RPMI8226 (cell line): ENCODE data around the gene CDYL.
"Not testable (repeated sequence)": the region's sequence is repeated elsewhere in the genome, so short reads cannot be mapped to it uniquely, and the experiment has no call there.

ENCODE experiments used
- DNase-seq: peaks from one replicate; pipeline ENCODE4 v3.0.0-alpha.2; 2015

CDYL gene

DNA sequence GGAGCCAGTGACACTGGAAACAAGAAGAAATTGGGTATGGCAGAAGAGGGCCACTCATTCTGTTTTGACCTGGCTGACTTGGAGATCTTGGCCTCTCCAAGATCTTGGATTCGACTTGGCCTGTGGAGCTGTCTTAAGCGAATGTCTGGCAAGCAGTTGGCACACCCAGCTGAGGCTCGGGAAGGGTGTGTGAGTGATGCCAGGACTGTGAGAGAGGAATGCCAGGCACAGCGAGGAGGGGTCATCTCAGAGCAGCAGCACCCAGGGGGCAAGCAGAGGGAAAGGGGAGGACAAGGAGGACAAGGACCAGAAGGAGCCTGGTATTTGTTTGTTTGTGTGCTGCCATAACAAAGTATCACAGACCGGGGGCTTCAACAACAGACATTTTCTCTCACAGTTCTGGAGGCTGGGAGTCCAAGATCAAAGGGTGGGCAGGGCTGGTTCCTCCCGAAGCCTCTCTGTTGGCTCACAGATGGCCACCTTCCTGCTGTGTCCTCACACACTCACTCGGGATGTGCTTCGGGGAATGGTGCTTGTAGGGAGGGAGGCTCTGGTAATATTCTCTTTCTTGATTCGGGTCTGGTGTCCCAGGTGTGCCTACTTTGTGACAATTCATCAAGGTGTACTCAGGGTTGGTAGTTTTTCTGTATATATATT, 194.7 kb downstream of the CDYL start:
- no peak for DNase-seq

DNA sequence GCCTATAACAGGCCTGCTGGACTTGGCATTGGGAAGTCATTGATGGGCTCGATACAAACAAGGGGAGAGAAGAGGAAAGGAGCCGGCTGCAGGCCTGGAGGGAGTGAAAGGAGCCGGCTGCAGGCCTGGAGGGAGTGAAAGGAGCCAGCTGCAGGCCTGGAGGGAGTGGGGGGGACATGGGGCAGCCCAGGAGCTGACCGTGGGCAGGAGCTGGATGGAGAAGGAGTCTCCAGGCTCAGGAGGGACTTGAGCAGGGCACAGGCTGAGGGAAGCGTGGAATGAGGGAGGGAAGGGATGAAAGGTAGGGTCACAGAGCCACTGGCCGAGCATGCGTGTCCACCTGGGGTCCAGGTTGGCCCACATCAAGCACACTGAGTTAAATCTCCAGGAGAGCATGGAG, 195.6 kb downstream of the CDYL start:
- no peak for DNase-seq

DNA sequence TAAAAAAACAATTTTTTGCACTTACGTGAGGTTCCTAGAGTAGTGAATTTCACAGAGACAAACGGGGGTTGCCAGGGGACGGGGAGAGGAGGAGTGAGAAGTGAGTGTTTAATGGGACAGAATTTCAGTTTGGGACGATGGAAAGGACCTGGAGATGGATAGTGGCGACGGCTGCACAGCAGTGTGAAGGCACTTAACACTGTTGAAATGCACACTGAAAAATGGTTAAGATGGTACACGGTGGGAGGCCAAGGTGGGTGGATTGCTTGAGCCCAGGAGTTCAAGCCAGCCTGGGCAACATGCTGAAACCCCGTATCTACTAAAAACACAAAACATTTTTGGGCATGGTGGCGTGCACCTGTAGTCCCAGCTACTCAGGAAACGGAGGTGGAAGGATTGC, 196.2 kb downstream of the CDYL start:
- no peak for DNase-seq

DNA sequence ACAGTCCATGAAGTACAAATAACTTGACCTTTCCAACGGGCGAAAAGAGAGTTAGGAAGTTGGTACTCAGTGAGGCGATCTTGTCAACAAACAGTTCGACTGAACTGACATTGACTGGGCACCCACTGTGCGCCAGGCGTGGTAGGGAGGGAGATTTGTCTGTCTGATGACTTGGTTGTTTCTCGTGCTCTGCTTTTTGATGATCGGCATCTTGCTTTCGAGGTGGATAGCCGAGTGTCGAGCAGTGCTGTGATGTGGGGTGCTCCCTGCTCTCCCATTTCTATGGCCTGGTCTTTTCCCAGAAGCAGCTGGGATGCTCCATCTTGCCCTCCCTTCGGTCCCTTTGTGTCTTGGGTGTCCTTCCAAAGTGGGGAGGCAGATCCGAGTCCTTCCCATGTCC, 197.2 kb downstream of the CDYL start:
- DNase-seq: no peak

DNA sequence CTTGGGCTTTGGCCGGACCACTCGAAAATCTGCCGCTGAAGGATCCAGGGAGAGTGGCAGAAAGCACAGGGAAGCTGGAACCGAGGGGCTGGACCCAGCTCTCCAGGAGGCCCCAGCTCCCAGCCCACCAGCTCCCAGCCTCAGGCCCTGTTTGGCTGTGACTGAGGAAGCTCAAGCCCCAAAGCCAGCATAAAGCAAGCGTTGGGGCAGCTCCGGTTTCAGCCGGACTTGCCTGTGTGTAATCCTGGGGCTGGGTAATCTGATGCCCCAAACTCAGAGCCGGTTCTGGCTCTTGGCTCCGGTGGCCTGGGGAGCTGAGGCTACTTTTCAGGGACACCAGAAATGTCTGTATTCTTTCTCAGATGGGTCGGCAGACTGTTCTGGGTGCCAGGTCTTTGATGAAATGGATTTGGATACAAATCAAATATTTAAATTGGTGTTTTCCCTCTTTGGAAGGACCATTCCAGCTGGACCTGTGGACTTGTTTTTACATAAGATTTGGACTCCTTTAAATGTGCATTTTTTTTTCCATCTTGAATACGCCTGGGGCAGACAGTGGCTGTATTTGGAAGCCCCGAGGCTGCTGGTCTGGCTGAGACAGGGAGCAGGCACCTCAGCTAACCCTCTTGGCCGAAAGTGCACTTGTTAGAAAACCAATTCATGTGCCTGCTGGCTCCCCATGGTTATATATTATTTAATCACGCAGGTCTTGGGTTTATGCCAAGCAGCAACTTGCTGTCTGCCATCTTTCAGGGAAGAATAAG, 198.0 kb downstream of the CDYL start:
- no peak for DNase-seq

DNA sequence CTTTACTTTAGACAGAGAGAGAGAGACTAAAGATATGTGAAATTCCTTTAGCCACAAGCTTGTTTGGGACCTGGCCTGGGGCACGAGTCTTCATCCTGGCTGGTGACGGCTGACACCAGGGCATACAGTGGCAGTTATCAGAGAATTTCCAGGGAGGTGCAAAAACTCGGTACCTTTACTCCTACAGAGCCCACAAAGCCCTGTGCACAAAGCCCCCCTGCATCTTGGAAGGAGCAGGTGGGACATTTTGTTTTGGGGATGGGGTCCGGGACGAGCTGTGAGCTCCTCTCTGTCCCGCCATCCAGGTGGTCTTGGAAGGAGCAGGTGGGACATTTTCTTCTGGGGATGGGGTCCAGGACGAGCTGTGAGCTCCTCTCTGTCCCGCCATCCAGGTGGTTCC, 198.8 kb downstream of the CDYL start:
- DNase-seq: no peak

DNA sequence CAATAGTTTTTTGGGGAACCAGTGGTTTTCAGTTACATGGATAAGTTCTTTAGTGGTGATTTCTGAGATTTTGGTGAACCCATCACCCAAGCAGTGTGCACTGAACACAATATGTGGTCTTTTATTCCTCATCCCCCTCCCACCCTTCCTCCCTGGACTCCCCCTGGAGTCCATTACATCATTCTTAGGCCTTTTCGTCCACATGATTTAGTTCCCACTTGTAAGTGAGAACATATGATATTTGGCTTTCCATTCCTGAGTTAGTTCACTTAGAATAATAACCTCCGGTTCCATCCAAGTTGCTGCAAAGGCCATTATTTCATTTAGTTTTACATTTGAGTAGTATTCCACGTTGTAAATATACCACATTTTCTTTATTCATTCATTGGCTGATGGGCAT, 199.3 kb downstream of the CDYL start:
- no peak for DNase-seq

DNA sequence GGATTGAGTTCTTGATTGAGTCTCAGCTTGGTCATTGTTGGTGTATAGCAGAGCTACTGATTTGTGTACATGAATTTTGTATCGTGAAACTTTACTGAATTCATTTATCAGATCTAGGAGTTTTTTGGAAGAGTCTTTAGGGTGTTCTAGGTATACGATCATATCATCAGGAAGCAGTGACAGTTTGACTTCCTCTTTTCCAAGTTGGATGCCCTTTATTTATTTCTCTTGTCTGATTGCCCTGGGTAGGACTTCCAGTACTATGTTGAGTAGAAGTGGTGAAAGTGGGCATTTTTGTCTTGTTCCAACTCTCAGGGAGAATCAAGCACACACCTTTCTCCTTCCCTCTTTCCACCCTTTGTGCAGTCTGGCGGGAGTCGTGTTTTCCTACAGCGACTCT, 201.3 kb downstream of the CDYL start:
- no peak for DNase-seq

DNA sequence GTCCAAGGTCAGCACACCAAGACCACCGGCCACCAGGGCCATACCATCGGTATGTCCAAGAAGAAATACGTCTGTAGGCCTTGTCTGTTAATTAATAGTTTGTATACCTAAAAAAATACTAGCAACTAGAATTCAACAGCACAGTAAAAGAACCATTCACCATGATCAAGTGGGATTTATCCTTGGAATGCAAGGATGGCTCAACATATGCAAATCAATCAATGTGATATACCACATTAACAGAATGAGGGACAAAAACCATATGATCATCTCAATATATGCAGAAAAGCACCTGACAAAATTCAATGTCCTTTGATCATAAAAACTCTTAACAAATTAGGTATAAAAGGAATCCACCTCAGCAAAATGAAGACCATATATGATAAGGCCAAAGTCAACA, 203.2 kb downstream of the CDYL start:
- no peak for DNase-seq

DNA sequence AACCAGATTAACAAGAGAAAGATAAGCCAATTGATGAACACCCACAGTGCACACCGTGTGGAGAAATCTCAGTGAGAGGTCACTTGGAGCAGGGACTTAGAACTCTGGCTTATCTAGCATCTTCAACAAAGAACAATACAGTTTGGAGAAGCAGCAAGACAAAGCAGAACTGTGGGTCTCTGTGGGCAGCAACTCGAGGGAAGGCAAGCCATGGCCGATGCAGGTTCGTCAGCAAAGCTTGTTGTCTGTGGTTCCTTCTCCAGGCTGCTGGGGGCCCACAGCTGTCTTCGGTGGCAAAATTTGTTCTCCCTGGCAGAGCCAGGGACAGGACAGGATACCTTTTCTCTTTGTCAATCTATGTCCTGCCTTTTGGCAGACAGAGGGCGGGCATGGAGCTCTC, 205.6 kb downstream of the CDYL start:
- no peak for DNase-seq

DNA sequence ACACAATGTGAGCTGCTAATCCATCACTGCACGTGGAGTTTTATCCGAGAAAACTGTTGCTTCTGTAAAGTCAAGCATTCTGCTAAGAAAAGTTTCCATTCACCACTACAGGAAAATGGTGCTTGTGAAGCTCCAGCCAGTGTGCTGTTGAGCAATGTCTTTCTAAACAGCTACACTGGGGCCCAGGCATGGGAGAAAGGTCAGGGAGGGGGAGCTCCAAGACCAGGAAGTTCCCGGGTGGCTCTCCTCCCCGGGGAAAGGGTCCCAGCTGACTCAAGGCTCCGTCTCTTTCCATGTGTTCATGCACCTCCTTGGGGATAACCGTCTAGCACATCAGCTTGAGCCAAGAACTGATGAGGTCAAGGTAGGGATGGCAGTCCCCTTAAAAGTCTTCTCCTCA, 207.1 kb downstream of the CDYL start:
- DNase-seq: no peak

DNA sequence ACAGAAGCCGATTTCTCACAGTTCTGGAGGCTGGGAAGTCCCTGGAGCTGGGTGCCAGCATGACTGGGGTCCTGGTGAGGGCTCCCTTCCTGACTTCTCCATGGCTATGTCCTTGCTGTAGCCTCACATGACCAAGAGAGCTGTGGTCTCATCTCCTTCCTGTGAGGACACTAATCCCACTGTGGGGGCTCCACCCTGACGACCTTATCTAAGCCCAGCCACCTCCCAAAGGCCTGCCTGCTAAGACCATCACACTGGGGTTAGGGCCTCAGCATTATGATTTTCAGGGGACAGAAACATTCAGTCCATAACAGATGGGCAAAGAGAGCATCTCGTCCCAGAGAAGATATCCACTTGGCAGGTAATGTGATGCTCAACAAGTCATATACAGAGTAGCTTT, 210.8 kb downstream of the CDYL start:
- no peak for DNase-seq

DNA sequence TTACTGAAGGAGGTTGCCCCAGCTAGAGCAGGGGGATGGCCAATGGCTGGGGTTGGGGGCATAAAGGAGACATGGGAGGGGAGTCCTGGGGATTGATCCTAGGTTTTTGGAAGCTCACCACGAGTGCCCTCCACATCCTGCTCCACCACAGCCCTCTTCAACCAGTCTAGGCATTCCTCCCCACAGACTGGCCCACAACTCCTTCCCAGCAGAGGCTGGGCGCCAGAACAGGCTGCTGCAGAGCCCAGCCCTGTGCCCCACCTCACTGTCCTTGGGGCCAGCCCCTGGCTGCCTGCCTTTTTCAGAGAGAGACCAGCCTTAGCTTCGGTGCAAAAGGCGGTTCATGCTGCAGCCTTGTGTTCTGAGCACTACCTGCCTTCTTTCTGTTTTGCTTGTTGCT, 211.2 kb downstream of the CDYL start:
- no peak for DNase-seq

DNA sequence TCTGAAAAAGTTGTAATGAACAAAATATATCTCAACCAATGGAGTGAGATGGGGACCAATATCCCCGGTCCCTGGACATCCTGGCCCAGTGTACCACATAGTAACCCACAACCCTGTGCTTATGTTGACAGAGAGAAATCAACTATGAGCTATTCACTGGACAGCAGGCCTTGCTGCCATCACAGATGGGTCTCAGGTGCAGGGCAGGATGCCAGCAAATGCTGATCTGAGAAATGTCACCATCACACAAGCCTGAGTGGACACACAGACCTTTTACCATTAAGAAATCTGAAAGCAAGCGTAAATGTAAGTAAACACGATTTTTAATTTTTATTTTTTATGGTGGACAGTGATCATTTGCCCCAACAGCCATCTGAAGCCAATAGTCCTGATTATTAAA, 218.5 kb downstream of the CDYL start:
- DNase-seq: no peak

DNA sequence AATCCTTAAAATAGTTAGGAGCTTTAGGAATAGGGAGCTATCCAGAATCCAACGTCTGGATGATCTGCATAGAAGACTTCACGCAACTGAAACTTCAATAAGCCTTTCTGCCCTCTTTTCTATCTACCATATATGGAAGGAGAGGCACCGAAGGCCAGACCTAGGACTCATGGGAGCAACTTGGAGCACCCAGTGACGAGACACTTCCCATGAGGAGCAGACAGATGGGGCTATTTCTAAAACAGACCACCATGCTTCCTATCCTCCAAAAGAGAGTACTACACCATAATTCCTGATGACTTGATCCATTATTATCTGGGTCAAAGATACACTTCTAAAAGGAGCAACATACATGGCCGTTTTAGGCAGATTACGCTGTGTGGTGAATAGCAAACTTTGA, 221.7 kb downstream of the CDYL start:
- no peak for DNase-seq

DNA sequence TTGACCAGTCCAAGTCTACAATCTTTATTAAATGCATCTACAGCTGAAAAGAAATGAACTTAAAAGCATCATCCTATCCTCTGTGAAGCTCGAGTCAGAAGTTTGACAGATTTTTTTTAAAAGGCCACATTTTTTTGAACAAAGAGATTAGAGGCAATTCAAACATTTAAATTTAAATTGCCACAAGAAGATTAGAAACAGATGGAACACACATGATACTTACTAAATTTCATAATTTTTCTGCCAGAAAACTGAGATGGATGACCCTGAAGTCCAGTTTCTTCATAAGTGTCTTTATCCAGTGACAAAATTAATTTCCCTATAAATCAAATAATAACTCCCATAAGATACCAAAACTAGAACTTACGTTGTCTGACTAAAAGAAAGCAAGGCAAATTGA, 223.4 kb downstream of the CDYL start:
- no peak for DNase-seq

DNA sequence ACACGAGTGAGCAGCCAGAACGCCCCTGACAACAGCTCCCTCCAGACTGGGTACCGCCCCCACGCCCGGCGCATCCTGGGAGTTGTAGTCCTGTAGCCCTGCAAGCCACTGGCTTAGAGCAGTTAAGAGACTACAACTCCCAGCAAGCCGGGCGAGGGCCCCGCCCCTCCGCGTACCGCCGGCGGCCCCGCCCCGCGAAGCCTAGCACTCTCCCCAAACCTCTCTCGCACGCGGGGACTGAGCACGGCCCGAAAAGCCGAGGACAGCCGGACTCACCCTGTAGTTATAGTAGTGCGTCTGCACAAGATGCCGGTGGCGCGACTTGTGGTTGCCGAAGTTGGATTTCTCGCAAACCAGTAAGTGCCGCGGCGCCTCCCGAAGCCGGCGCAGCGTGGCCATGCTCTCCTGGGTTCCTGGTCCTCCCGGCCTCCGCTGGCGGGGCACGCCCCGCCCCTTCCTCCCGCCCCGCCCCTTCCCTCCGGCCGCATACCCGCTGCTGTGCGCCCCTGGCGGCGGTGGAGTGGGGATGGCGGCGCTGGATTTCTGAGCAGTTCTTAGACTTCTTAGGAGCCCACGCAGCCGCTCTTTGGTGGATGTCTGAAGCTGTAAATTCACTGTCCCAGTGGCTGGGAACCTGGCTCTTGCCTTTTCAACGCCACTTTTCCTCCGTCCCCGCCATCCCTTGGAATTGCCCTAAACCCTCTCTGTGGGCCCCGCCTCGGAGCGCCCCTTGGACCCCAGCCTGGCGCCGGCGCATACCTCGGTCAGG, 227.6 kb downstream of the CDYL start, which contains the start of gene RPP40:
Gene RPP40, minus strand, starts transcription at position 434 of the 769 bp plus-strand sequence. Its CDS starts 35 bp downstream, at position 399.
- peak; percentile 99 for DNase-seq

DNA sequence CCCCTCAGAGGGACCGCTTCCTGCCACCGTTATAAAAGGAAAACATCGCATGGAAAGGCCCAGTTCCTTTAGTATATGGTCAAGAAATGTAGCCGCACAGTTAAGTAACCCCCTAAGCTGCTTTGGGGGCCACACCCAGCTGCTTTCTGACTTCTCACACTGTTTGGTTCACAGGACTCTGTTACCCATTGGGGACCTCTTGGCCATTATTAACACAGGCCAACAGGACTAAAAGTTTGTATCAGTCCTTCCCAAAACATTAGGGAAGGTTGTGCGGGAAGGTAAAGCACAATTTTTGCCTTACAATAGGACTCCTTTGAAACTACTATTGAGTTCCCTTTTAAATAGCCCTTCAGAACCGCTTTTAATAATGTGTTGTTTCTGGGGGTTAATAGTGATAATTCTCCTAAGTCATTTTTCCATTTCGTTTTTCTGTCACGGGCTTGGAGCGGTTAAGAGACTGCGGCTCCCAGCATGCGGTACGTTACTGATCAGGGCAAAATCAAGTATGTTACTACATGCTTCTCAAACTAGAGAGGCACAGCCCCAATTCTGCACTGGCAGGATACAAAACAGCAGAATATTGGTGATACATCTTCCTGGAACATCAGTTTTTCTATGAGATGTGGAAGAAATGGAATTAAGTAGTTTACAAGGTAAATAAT, 228.3 kb downstream of the CDYL start:
- DNase-seq: no peak

DNA sequence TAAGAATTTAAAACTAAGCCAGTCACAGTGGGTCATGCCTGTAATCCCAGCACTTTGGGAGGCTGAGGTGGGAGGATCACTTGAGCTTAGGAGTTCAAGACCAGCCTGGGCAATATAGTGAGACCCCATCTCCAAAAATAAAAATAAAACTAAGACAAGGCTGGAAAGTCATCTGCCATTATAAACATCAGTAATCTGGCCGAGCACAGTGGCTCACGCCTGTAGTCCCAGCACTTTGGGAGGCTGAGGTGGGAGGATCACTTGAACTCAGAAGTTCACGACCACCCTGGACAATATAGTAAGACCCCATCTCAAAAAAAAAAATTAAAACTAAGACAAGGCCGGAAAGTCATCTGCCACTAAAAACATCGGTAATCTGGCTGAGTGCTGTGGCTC, 228.8 kb downstream of the CDYL start:
- DNase-seq: not testable (repeated sequence)
